Measurements from ENCODE around the gene FBXO45. TPM values are rescaled to one million over a fixed set of nuclear protein-coding genes. Genes with fewer than 3 reads are reported as not detected.

FBXO45 gene
- total RNA-seq, 1 donor from 2014 or later, result 11.3 TPM

- no peak overlapping the region for H3K9ac ChIP-seq (ENCODE audit: low read length)
- peak overlapping the region; percentile 32 for H3K4me2 ChIP-seq (ENCODE audit: low read length)
- H4K20me1 ChIP-seq (ENCODE audit: insufficient read depth, low read length), result no peaks in the 10 kb centered on the region
- H3K4me1 ChIP-seq (ENCODE audit: insufficient read depth, low read length), result no peaks in the 10 kb centered on the region
- no peaks in the 10 kb centered on the region for H3K79me2 ChIP-seq (ENCODE audit: insufficient read depth, low read length)
- H3K4me1 Mint-ChIP-seq (ENCODE audit: low read depth, unreplicated experiment), result no peaks in the 10 kb centered on the region
- DNase-seq (ENCODE audit: low read depth) (peak; percentile 40), FAIRE-seq (no peak)
- no peak overlapping the region for H3K4me3 ChIP-seq (ENCODE audit: insufficient read depth, low read depth, low read length)
- H3K9me3 Mint-ChIP-seq (ENCODE audit: unreplicated experiment), result no peaks in the 10 kb centered on the region
- H3K27me3 Mint-ChIP-seq (ENCODE audit: low read depth, unreplicated experiment), result no peaks in the 10 kb centered on the region
- no peak overlapping the region for H3K4me3 Mint-ChIP-seq (ENCODE audit: unreplicated experiment)
- peaks cover 5% of the 10 kb centered on the region for H3K27me3 ChIP-seq (ENCODE audit: insufficient read depth, low read length)
- H2AFZ ChIP-seq (ENCODE audit: low read depth, low read length), result no peak overlapping the region
- no peaks in the 10 kb centered on the region for H3K9me3 ChIP-seq (ENCODE audit: insufficient read depth, low read depth, low read length)
- H3K27ac Mint-ChIP-seq (ENCODE audit: unreplicated experiment), result no peak overlapping the region
- no peak overlapping the region for H3K27ac ChIP-seq (ENCODE audit: low read depth, low read length)
- H3K36me3 ChIP-seq (ENCODE audit: insufficient read depth, low read length), result no peaks in the 10 kb centered on the region
- TF ChIP-seq EZH2 (IDR thresholded peaks at IDR 0.05; ENCODE audit: insufficient read depth, low read length), result no peak
- no peak for TF ChIP-seq CTCF (IDR thresholded peaks at IDR 0.05; ENCODE audit: insufficient read depth, low read depth, low read length)
- H3K36me3 Mint-ChIP-seq (ENCODE audit: low read depth, unreplicated experiment), result no peaks in the 10 kb centered on the region
Observed at GRCh38 chr3:196620161-196620604, 51.7 kb downstream of the FBXO45 start.

- H3K36me3 Mint-ChIP-seq (ENCODE audit: low read depth, unreplicated experiment), result no peaks in the 10 kb centered on the region
- H3K27ac Mint-ChIP-seq (ENCODE audit: unreplicated experiment), result no peak overlapping the region
- no peaks in the 10 kb centered on the region for H3K36me3 ChIP-seq (ENCODE audit: insufficient read depth, low read length)
- no peaks in the 10 kb centered on the region for H4K20me1 ChIP-seq (ENCODE audit: insufficient read depth, low read length)
- no peak overlapping the region for H3K4me3 ChIP-seq (ENCODE audit: insufficient read depth, low read depth, low read length)
- H3K9ac ChIP-seq (ENCODE audit: low read length), result no peak overlapping the region
- H3K4me2 ChIP-seq (ENCODE audit: low read length), result peak overlapping the region; percentile 32
- no peaks in the 10 kb centered on the region for H3K27me3 Mint-ChIP-seq (ENCODE audit: low read depth, unreplicated experiment)
- TF ChIP-seq CTCF (IDR thresholded peaks at IDR 0.05; ENCODE audit: insufficient read depth, low read depth, low read length), result no peak
- H3K4me3 Mint-ChIP-seq (ENCODE audit: unreplicated experiment), result no peak overlapping the region
- H3K27me3 ChIP-seq (ENCODE audit: insufficient read depth, low read length), result peaks cover 5% of the 10 kb centered on the region
- no peak overlapping the region for H3K27ac ChIP-seq (ENCODE audit: low read depth, low read length)
- no peaks in the 10 kb centered on the region for H3K4me1 ChIP-seq (ENCODE audit: insufficient read depth, low read length)
- no peak overlapping the region for H2AFZ ChIP-seq (ENCODE audit: low read depth, low read length)
- H3K4me1 Mint-ChIP-seq (ENCODE audit: low read depth, unreplicated experiment), result no peaks in the 10 kb centered on the region
- H3K9me3 Mint-ChIP-seq (ENCODE audit: unreplicated experiment), result no peaks in the 10 kb centered on the region
- no peak for FAIRE-seq
- H3K9me3 ChIP-seq (ENCODE audit: insufficient read depth, low read depth, low read length), result no peaks in the 10 kb centered on the region
- no peak for DNase-seq (ENCODE audit: low read depth)
- no peaks in the 10 kb centered on the region for H3K79me2 ChIP-seq (ENCODE audit: insufficient read depth, low read length)
Observed at GRCh38 chr3:196620684-196621083, 52.2 kb downstream of the FBXO45 start.

- TF ChIP-seq CTCF (IDR thresholded peaks at IDR 0.05; ENCODE audit: insufficient read depth, low read depth, low read length), result no peak
- no peak for TF ChIP-seq EZH2 (IDR thresholded peaks at IDR 0.05; ENCODE audit: insufficient read depth, low read length)
- no peak for FAIRE-seq
- no peaks in the 10 kb centered on the region for H3K9me3 Mint-ChIP-seq (ENCODE audit: unreplicated experiment)
Observed at GRCh38 chr3:196621611-196622010, 53.2 kb downstream of the FBXO45 start.

More at GRCh38 chr3:196621611-196622010, 53.2 kb downstream of the FBXO45 start:
- no peaks in the 10 kb centered on the region for H3K79me2 ChIP-seq (ENCODE audit: insufficient read depth, low read length)
- H3K4me1 ChIP-seq (ENCODE audit: insufficient read depth, low read length), result no peaks in the 10 kb centered on the region
- no peaks in the 10 kb centered on the region for H3K36me3 Mint-ChIP-seq (ENCODE audit: low read depth, unreplicated experiment)
- H4K20me1 ChIP-seq (ENCODE audit: insufficient read depth, low read length), result no peaks in the 10 kb centered on the region
- H2AFZ ChIP-seq (ENCODE audit: low read depth, low read length), result no peak overlapping the region
- H3K4me2 ChIP-seq (ENCODE audit: low read length), result no peak overlapping the region
- H3K36me3 ChIP-seq (ENCODE audit: insufficient read depth, low read length), result no peaks in the 10 kb centered on the region
- no peak overlapping the region for H3K9ac ChIP-seq (ENCODE audit: low read length)
- DNase-seq (ENCODE audit: low read depth), result no peak
- no peaks in the 10 kb centered on the region for H3K9me3 ChIP-seq (ENCODE audit: insufficient read depth, low read depth, low read length)
- no peak overlapping the region for H3K4me3 Mint-ChIP-seq (ENCODE audit: unreplicated experiment)
- H3K27ac Mint-ChIP-seq (ENCODE audit: unreplicated experiment), result no peak overlapping the region
- H3K27me3 ChIP-seq (ENCODE audit: insufficient read depth, low read length), result peaks cover 5% of the 10 kb centered on the region
- H3K4me3 ChIP-seq (ENCODE audit: insufficient read depth, low read depth, low read length), result no peak overlapping the region
- H3K27me3 Mint-ChIP-seq (ENCODE audit: low read depth, unreplicated experiment), result no peaks in the 10 kb centered on the region
- H3K27ac ChIP-seq (ENCODE audit: low read depth, low read length), result no peak overlapping the region
- no peaks in the 10 kb centered on the region for H3K4me1 Mint-ChIP-seq (ENCODE audit: low read depth, unreplicated experiment)
